Breast epithelium (tissue), 4 donors: ENCODE data around the gene INPP5K. TPM values are rescaled to one million over a fixed set of nuclear protein-coding genes. Genes with fewer than 3 reads are reported as not detected.
A peak's percentile ranks its signal among the peaks of the same experiment; 100 is the strongest.

Experiments
- DNase-seq, 2 donors: peaks; one replicate each; pipeline ENCODE4 v3.0.0-alpha.2; 2019; ENCODE audit warnings: low spot score in 2 of 2
- H3K27ac ChIP-seq, 2 donors: fragments of 200-600 bp; sonication (generic) in 1 of 2; one replicate each; pipeline ENCODE4 v1.5.1; 2016 to 2019; ENCODE audit warnings: mild to moderate bottlenecking in 1 of 2
- H3K27me3 ChIP-seq, 2 donors: fragments of 200-600 bp; sonication (generic) in 1 of 2; one replicate each; pipeline versions ENCODE4 v1.5.1 to v1.6.0; 2017 to 2019; ENCODE audit warnings: control low read depth in 1 of 2, mild to moderate bottlenecking in 1 of 2
- H3K36me3 ChIP-seq: fragments of 200-600 bp; one replicate; pipeline ENCODE4 v1.5.1; 2019
- H3K4me1 ChIP-seq, 2 donors: fragments of 200-600 bp; sonication (generic); one replicate each; pipeline ENCODE4 v1.5.1; 2016 to 2019; ENCODE audit warnings: control low read depth in 1 of 2
- H3K4me3 ChIP-seq, 3 donors: fragments of 200-600 bp; sonication (generic); 1 replicate in 2 of 3; 2 replicates in 1 of 3; pipeline ENCODE4 v1.5.1; 2016 to 2019; ENCODE audit warnings: mild to moderate bottlenecking in 3 of 3, moderate library complexity in 2 of 3
- H3K9me3 ChIP-seq, 2 donors: fragments of 200-600 bp; sonication (generic) in 1 of 2; one replicate each; pipeline ENCODE4 v1.5.1; 2016 to 2019; ENCODE audit warnings: control low read depth in 1 of 2
- POLR2A ChIP-seq: fragments of 450-650 bp; IDR thresholded peaks from one replicate; pipeline ENCODE4 v1.6.1; 2016; ENCODE audit warnings: antibody characterized with exemption, mild to moderate bottlenecking, moderate library complexity
- POLR2AphosphoS5 ChIP-seq, 3 donors: sonication (generic); formaldehyde crosslinking; IDR thresholded peaks; one replicate each; pipeline ENCODE4 v1.6.1; 2017; ENCODE audit warnings: antibody characterized with exemption in 3 of 3
- intact Hi-C: fragments of 100-400 bp; cut with DNase I; formaldehyde crosslinking; loops from one replicate; pipeline ENCODE4 v1.15.1; 2023; ENCODE audit warnings: low total_unique reads
- total RNA-seq, 3 donors: library from RNA; depleted of rRNA; stranded (reverse); fragments of >200 nt; gene quantifications; one replicate each; pipeline ENCODE4 v1.1.0, GENCODE V29; 2016
- TF ChIP-seq, protein P1 (sequence below), 3 donors: fragments of 450-650 bp; IDR thresholded peaks; one replicate each; pipeline ENCODE4 v1.5.1; 2016 to 2017; ENCODE audit warnings: antibody characterized with exemption in 3 of 3, mild to moderate bottlenecking in 3 of 3, moderate library complexity in 3 of 3

Gene INPP5K
- total RNA-seq, 3 donors from 2014 or later, result 75.2 to 177 (median 88.8) TPM

DNA sequence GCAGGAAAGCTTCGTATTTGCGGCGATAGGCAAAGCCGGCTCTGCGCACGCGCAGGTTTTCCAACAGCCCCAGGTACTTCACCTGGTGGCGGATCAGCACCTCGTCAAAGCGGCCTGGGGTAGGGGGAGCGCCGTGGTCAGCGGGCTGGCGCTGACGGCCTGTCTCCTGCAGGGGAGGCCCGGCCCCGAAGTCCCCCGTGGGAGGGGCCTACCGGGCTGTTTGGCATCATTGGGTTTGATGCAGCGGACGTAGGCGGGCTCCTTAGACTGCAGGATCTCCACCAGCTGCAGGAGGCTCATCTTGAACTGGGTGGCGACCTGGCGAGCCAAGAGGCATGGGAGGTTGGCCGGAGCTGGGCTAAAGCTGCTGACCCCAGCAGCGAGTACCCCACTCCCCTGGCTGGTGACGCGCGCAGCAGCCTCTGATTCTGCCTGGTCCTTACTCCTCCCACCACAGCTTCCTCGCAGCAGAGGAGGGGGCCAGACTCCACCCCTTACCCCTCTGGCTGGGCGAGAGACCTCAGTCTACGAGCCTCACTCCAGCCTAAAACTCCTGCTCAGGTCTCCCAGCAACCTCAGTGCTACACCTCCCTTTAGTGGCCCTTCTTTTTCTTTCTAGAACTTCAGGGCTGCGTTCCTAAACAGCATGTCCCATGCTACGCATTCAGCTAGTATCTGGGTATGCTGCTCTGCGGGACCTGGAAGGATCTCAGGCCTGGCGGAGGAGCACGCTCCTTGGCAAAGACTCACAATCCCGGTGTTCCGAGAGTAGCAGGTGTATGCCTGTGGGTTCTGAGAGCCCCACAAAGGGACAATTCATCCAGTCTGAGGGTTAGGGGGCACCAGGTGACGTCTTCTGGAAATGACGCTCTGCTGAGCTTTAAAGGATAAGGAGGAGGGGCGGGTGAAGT, 44.2 kb downstream of the INPP5K start:
- DNase-seq, result no peak
- H3K4me1 ChIP-seq, result no peaks in the 10 kb centered on the region
- H3K9me3 ChIP-seq, result no peaks in the 10 kb centered on the region
- H3K27me3 ChIP-seq, result no peaks in the 10 kb centered on the region
- intact Hi-C loops, result no loop called here
- TF ChIP-seq, protein P1, sequence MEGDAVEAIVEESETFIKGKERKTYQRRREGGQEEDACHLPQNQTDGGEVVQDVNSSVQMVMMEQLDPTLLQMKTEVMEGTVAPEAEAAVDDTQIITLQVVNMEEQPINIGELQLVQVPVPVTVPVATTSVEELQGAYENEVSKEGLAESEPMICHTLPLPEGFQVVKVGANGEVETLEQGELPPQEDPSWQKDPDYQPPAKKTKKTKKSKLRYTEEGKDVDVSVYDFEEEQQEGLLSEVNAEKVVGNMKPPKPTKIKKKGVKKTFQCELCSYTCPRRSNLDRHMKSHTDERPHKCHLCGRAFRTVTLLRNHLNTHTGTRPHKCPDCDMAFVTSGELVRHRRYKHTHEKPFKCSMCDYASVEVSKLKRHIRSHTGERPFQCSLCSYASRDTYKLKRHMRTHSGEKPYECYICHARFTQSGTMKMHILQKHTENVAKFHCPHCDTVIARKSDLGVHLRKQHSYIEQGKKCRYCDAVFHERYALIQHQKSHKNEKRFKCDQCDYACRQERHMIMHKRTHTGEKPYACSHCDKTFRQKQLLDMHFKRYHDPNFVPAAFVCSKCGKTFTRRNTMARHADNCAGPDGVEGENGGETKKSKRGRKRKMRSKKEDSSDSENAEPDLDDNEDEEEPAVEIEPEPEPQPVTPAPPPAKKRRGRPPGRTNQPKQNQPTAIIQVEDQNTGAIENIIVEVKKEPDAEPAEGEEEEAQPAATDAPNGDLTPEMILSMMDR (IDR thresholded peaks at IDR 0.05), result no peak
- TF ChIP-seq POLR2AphosphoS5 (IDR thresholded peaks at IDR 0.05) (no peak), POLR2A (no peak)
- no peak overlapping the region for H3K27ac ChIP-seq
- H3K36me3 ChIP-seq, result peaks cover 4% of the 10 kb centered on the region
- H3K4me3 ChIP-seq, result no peak overlapping the region

- peaks cover 4% of the 10 kb centered on the region for H3K36me3 ChIP-seq
- H3K4me3 ChIP-seq, result no peak overlapping the region
- no peak overlapping the region for H3K27ac ChIP-seq
- no peaks in the 10 kb centered on the region for H3K9me3 ChIP-seq
- intact Hi-C loops, result no loop called here
- H3K4me1 ChIP-seq, result no peaks in the 10 kb centered on the region
- TF ChIP-seq, protein P1 (IDR thresholded peaks at IDR 0.05), result no peak
- TF ChIP-seq POLR2AphosphoS5 (IDR thresholded peaks at IDR 0.05) (no peak), POLR2A (no peak)
- no peak for DNase-seq
- H3K27me3 ChIP-seq, result no peaks in the 10 kb centered on the region
Observed at GRCh38 chr17:1471490-1471889, 44.9 kb downstream of the INPP5K start.

DNA sequence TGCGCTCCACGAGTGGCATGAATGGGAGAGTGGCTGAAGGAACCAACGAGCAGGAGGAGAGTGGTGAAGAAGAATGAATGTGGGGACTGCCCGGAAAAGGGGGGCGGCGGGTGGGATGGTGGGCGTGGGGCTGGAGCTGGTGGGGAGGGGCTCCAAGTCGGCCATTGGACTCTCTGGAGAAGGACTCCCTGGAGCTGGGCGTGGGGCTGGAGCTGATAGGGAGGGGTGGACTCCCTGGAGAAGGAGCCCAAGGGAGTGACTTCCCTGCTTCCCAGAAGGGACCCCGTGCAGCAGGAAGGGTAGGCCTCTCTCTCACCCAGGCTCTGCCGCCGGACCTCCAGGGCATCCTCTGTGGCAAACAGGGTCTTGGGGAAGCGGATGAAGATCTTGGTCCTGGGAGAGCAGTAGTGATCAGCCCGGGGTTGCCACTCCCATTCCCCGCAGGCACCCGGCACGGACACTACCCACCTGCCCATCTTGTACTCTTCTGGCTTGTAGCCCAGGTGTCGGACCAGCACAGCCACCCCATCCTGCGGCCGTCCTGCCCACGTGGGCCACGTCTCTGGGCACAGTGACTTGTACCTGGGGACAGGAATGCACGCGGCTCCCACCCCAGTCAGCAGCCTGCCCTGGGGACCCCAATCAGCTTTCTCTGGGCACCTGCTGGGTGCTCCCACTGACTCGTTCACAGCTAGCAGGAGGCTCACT, 45.5 kb downstream of the INPP5K start:
- DNase-seq, result no peak
- peaks cover 4% of the 10 kb centered on the region for H3K36me3 ChIP-seq
- no peaks in the 10 kb centered on the region for H3K4me1 ChIP-seq
- no peak overlapping the region for H3K4me3 ChIP-seq
- no peaks in the 10 kb centered on the region for H3K9me3 ChIP-seq
- peak overlapping the region in 1 of 2 donors; percentile 43 for H3K27ac ChIP-seq
- no peaks in the 10 kb centered on the region for H3K27me3 ChIP-seq
- intact Hi-C loops, result no loop called here
- TF ChIP-seq, protein P1 (IDR thresholded peaks at IDR 0.05), result no peak
- TF ChIP-seq POLR2AphosphoS5 (IDR thresholded peaks at IDR 0.05) (no peak), POLR2A (no peak)

GRCh38 chr17:1470071-1470754, 46.2 kb downstream of the INPP5K start:
- peak overlapping the region in 1 of 2 donors; percentile 43 for H3K27ac ChIP-seq
- peaks cover 4% of the 10 kb centered on the region for H3K36me3 ChIP-seq
- TF ChIP-seq POLR2AphosphoS5 (IDR thresholded peaks at IDR 0.05) (no peak), POLR2A (no peak)
- TF ChIP-seq, protein P1 (IDR thresholded peaks at IDR 0.05), result no peak

More at GRCh38 chr17:1470071-1470754, 46.2 kb downstream of the INPP5K start:
- no peak for DNase-seq
- H3K4me1 ChIP-seq, result no peaks in the 10 kb centered on the region
- H3K27me3 ChIP-seq, result no peaks in the 10 kb centered on the region
- H3K4me3 ChIP-seq, result no peak overlapping the region
- intact Hi-C loops, result no loop called here
- no peaks in the 10 kb centered on the region for H3K9me3 ChIP-seq
